Kidney (tissue), 14 donors: ENCODE data around the gene CARD9. TPM values are rescaled to one million over a fixed set of nuclear protein-coding genes. Genes with fewer than 3 reads are reported as not detected.

ENCODE experiments used
- DNase-seq, 5 donors: peaks; one replicate each; pipeline ENCODE4 v3.0.0-alpha.2; 2013 to 2020
- FAIRE-seq: peaks from 2 replicates; lab custom pipeline; 2012; peaks lifted over from hg19 to GRCh38; lab: Jason Lieb, UNC
- H3K27ac ChIP-seq, 2 donors: one replicate each; pipeline ENCODE4 v1.7.0; 2013; ENCODE audit warnings: low read depth in 2 of 2, low read length in 2 of 2, inconsistent platforms in 1 of 2
- H3K27me3 ChIP-seq: one replicate; pipeline ENCODE4 v1.7.1; 2013; ENCODE audit warnings: low read length, inconsistent platforms; ENCODE audit not compliant: control insufficient read depth, insufficient read depth
- H3K36me3 ChIP-seq, 3 donors: one replicate each; pipeline versions ENCODE4 v1.7.0 to v1.7.1; 2013; ENCODE audit warnings: low read length in 3 of 3, control low read depth in 1 of 3, inconsistent platforms in 1 of 3; ENCODE audit not compliant: insufficient read depth in 3 of 3, control insufficient read depth in 2 of 3
- H3K4me1 ChIP-seq, 3 donors: one replicate each; pipeline versions ENCODE4 v1.7.0 to v1.7.1; 2013; ENCODE audit warnings: low read length in 3 of 3, inconsistent platforms in 1 of 3, low read depth in 1 of 3; ENCODE audit not compliant: control insufficient read depth in 2 of 3, insufficient read depth in 2 of 3
- H3K4me3 ChIP-seq, 3 donors: one replicate each; pipeline versions ENCODE4 v1.7.0 to v1.8.1; 2013; ENCODE audit warnings: low read length in 3 of 3, control low read depth in 1 of 3, inconsistent platforms in 1 of 3
- H3K9ac ChIP-seq, 3 donors: one replicate each; pipeline versions ENCODE4 v1.7.0 to v1.7.1; 2013; ENCODE audit warnings: low read length in 3 of 3, control low read depth in 1 of 3, inconsistent platforms in 1 of 3
- H3K9me3 ChIP-seq, 3 donors: one replicate each; pipeline versions ENCODE4 v1.7.0 to v1.7.1; 2013; ENCODE audit warnings: low read length in 3 of 3, control low read depth in 1 of 3, inconsistent platforms in 1 of 3; ENCODE audit not compliant: control insufficient read depth in 2 of 3, insufficient read depth in 1 of 3
- intact Hi-C: fragments of 100-400 bp; cut with DNase I; formaldehyde crosslinking; loops from one replicate; pipeline ENCODE4 v1.11.1; 2022
- polyA plus RNA-seq: library from polyadenylated mRNA; stranded (reverse); fragments of 350-450 nt; fragmentation: Illumina TruSeq; extraction: RNeasy Lipid Tissue Mini Kit (QIAGEN cat#74804); gene quantifications from one replicate; pipeline ENCODE4 v1.2.3, GENCODE V29; 2014; ENCODE audit warnings: low read depth, low replicate concordance; ENCODE audit not compliant: insufficient read depth
- total RNA-seq: library from RNA; stranded (reverse); fragmentation: NEBNext Ultra II Directional; extraction: Animal tissue kit (Norgen Biotek cat#: 25700); gene quantifications from one replicate; pipeline ENCODE4 v1.2.1, GENCODE V29; 2021
- TF ChIP-seq, protein P1 (sequence below): IDR thresholded peaks from 3 replicates; pipeline ENCODE4 v1.5.1; 2012; ENCODE audit warnings: mild to moderate bottlenecking, moderate library complexity, borderline replicate concordance; ENCODE audit not compliant: insufficient read depth; ENCODE audit errors: extremely low read depth
- donor health status: control.
- donor health status: control.
- donor health status: control.
- donor health status: control.
- donor health status: control.
- donor health status: DM: yes; HTN: yes; CAD: no.
- donor health status: Normal renal cell carcinoma (clear cell type).

CARD9 gene
- total and polyA plus RNA-seq, 2 donors from 2014 or later: 1.5 to 7.0 TPM

DNA sequence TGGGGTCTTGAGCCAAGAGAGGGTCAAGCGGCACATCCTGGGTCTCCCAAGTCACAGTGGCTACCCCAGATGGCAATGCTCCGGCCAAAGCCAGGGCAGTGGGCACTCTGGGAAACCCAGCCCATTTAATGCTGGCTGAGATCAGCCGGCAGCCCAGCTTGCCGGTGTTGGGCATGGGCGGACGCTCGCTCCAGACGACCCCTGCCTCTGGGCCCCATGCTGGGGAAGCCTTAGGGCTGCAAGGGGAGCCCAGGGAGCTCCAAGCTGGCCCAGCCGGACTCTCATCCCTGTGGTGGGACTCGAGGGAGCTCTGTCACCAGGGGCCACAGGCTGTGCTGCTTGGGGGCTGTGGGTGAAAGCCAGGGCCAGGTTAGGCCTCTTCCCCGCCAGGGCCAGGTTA is 5.9 kb upstream of the CARD9 start:
- H3K36me3 ChIP-seq: peaks cover 0 to 4% (median 3%) of the 10 kb centered on the region in 3 donors
- no peak for FAIRE-seq
- no peaks in the 10 kb centered on the region for H3K9me3 ChIP-seq
- intact Hi-C loops: no loop called here
- H3K27me3 ChIP-seq: no peaks in the 10 kb centered on the region
- no peak overlapping the region for H3K9ac ChIP-seq
- H3K27ac ChIP-seq: no peak overlapping the region
- H3K4me3 ChIP-seq: no peak overlapping the region
- TF ChIP-seq, protein P1, sequence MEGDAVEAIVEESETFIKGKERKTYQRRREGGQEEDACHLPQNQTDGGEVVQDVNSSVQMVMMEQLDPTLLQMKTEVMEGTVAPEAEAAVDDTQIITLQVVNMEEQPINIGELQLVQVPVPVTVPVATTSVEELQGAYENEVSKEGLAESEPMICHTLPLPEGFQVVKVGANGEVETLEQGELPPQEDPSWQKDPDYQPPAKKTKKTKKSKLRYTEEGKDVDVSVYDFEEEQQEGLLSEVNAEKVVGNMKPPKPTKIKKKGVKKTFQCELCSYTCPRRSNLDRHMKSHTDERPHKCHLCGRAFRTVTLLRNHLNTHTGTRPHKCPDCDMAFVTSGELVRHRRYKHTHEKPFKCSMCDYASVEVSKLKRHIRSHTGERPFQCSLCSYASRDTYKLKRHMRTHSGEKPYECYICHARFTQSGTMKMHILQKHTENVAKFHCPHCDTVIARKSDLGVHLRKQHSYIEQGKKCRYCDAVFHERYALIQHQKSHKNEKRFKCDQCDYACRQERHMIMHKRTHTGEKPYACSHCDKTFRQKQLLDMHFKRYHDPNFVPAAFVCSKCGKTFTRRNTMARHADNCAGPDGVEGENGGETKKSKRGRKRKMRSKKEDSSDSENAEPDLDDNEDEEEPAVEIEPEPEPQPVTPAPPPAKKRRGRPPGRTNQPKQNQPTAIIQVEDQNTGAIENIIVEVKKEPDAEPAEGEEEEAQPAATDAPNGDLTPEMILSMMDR: no peak
- DNase-seq: no peak
- H3K4me1 ChIP-seq: peaks cover 0 to 2% (median 0%) of the 10 kb centered on the region in 3 donors

DNA sequence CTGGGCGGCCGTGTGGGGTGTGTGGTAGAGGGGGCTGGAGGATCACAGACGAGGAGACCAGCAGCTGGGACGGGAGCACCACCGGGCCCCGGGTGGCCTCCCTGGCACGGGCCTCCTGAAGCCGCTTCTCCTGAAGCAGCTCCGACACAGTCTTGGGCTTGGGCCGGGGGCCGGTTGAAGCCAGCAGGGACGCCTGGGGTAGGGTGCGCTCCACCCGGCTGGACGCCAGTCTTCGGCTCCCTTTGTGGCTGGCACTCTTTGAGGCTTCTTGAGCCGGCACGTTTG is 5.5 kb upstream of the CARD9 start:
- Histone ChIP-seq H3K36me3 (peaks cover 0 to 2% (median under 1%) of the 10 kb centered on the region in 3 donors), H3K27ac (no peak overlapping the region), H3K4me1 (peaks cover 0 to 2% (median 0%) of the 10 kb centered on the region in 3 donors), H3K4me3 (no peak overlapping the region), H3K27me3 (no peaks in the 10 kb centered on the region), H3K9ac (no peak overlapping the region), H3K9me3 (no peaks in the 10 kb centered on the region)
- FAIRE-seq (no peak), DNase-seq (peak in 1 of 5 donors; percentile 74)
- intact Hi-C loops: no loop called here
- TF ChIP-seq, protein P1: no peak

DNA sequence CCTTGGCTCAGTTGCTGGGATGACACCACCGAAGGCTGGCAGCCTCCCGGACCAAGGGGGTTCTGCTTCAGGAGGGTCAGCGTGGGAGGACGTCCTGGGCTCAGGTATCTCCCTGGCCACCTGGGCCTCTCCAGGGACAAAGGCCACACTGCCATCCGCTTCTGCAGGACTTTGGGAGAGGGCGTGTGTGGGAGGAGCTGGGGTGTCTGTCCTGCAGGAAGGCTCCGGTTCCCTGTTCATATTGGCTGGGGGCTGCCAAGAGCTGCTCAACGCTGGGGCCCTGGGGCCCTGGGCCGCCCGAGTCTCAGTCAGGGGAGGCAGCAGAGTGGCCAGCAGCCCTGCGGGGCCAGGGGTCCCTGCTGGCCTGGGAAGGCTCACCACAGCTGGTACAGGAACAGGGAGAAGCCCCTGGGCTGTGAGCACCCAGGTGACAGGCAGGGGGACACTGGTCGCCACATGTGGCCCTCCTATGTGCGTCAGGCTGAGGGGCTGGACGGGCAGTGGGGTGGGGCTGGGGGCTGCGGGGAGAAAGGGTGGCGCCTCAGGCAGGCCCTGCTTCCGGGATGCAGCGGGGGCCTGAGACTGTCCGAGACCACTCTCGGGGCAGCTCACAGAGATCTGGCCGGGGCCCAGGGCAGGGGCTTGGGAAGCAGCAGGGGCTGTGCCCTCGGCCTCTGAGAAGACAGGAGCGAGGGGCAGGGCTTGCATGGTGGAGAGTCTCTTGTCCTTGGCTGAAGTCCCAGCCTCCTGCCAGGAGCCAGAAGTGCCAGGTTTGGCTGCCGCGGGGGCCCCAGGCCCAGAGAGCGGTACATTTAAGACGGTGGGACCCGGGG is 4.9 kb upstream of the CARD9 start:
- intact Hi-C loops: no loop called here
- DNase-seq (peak in 3 of 5 donors; percentile 67 to 75 (median 74)), FAIRE-seq (no peak)
- no peak overlapping the region for H3K4me3 ChIP-seq
- H3K9ac ChIP-seq: no peak overlapping the region
- H3K36me3 ChIP-seq: peaks cover 0 to 2% (median 0%) of the 10 kb centered on the region in 3 donors
- H3K27me3 ChIP-seq: no peaks in the 10 kb centered on the region
- H3K27ac ChIP-seq: no peak overlapping the region
- TF ChIP-seq, protein P1: no peak
- H3K9me3 ChIP-seq: no peaks in the 10 kb centered on the region
- peaks cover 0 to 2% (median 0%) of the 10 kb centered on the region in 3 donors for H3K4me1 ChIP-seq
